HG03135 (cell line): ENCODE results near the gene GPR18.
"Not testable (repeated sequence)": the region's sequence is repeated elsewhere in the genome, so short reads cannot be mapped to it uniquely, and the experiment has no call there.

ENCODE experiments used
- ATAC-seq: cut with Tn5 transposase; IDR thresholded peaks from one replicate; pipeline ENCODE4 v1.9.1; 2021; ENCODE audit warnings: mild to moderate bottlenecking, moderate library complexity; ENCODE audit not compliant: unreplicated experiment

Gene GPR18

DNA sequence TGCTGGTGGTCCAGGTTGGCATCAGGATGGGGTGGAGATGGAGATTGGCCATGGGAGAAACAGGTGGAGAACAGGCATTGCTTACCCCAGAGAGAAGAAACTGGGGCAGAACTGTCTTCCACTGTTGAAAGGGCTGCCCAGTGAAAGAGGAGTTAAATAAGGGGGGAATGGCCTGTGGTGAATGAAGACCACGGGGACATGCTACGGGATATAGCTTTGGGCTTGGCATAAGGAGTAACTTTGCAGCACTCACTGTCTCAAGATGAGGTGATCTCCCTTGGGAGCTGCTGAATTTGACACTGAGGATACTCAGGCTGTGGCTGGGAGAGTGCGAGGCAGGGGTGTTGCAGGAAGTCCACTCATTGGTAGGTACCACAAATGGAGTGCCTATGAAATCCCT is 10.6 kb upstream of the GPR18 start:
- ATAC-seq, result no peak

DNA sequence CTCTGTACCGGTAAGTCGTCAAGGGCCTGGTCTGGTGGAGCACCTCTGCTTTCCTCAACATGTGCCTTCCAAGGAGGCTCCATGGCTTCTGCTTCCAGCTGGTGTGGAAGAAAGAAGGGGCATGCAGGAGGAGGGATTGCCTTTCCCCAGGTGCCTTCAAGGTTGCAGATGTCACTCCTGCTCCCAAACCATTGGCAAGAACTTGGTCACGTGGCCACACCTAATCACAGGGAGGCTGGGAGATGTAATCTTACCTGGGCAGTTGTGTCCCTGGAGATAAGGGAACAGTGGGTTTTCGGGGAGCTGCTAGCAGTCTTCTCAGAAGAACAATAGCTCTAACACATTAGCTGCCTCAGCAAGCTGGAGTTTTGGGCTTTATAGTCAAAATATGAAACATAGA is 9.7 kb upstream of the GPR18 start:
- ATAC-seq, result no peak

DNA sequence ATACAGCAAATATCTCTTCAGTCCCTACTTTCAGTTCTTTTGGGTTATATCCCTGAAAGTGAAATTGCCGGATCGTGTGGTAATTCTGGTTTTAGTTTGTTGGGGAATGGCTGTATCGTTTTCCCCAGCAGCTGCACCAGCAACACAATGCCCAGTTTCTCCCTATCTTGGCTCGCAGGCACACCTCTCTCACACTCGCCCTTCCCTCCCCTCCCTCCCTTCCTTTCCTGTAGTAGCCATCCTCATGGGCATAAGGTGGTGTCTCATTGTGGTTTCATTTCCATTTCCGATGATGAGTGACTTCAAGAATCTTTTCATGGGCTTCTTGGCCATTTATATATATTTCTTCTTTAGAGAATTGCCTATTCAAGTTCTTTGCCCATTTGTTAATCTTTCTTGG is 8.6 kb upstream of the GPR18 start:
- ATAC-seq, result no peak

DNA sequence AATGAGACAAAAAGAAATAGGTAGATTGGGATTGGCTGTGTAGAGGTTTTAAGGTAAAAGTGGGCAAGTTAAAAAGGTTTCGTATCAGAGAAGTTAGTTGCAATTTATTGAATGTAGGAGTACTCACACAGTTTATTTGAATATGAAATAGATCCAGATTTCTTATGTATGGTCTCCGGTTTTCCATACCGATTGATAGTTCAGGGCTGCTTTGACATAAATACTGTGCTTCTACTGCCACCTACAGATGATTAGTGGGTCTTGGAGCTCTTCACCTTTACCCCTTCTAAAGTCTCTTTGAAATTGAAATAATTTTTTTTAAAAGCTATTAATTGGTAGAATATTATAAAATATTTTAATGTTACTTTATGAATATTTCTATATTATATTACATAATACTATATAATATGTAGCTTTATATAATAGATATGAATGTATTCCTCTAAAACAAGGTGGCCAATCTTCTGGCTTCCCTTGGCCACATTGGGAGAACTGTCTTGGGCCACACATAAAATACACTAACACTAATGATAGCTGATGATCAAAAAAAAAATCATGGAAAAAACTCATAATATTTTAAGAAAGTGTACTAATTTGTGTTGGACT is 7.7 kb upstream of the GPR18 start:
- no peak for ATAC-seq

DNA sequence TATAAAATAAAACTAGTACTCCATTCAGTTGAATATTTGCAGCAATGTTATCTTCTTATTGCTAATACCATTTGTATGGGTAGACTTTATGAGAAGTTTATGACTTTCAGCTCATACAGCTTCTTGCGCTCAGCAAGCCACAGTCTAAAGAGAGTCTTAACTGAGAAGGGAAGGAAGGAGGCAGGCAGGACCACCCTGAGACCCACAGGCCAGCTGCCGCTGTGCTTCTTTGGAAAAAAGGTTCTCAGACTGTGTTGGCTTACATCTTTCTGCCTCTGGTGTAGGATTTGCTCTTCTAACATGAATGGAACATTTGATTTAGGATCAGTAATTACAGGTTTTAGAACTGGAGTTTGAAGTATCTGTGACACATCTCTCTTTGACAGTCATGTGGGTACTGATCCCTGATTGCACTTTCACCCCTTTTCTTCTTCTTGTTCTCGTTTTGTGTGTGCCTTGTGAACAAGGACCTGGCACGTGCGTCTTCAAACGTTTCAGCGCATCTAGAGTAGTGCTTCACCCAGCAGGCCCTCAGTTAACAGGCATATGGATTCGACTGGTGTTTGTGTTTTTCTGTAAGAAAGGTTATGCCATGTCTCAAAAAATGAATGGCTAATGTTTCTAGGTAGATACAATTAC is 7.1 kb upstream of the GPR18 start:
- no peak for ATAC-seq

DNA sequence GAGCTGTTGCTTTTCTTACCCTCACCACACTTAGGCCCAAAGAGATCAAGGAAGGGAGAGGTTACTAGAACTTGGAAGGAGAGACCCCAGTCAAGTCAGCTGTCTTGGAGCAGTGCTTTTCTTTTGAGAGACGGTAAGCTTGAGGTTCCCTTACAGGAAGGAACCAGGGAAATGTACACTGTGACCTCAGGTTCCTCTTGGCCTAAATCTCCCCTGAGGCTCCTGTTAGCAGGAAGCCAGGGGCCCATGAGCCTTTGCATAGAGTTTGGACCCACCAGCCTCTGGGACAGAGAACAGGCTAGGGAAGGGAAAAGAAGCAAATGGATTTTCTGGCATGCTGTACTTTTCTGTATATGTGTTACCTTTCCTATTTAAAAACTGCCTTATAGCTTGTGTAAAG is 5.9 kb upstream of the GPR18 start:
- no peak for ATAC-seq

DNA sequence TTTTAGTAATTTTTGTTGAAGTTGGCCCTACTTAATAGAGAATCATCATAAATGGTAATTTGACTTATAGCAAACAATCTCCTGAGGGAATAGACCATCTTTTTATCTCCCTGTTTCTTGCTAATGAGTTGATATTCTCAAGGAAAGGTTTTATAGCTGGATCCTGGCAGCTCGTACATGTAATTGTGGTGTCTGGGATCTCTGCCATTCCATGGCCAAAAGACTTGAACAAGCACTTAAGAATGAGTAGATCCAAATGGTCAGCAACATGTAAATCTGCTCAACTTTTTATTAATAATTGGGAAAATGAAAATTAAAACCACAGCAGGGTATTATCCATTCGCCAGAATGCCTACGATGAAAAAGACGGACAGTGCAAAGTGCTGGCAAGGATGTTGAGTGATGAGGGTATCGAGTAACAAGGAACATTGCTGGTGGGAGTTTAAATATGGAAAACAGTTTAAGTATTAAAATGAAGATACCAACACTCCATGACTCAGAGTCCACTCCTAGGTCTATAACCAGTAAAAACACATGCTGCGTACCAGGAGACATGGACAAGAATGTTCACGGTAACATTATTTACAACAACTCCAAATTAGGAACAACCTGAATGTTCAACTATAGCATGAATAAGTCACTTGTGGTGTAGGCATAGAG is 5.1 kb upstream of the GPR18 start:
- no peak for ATAC-seq

DNA sequence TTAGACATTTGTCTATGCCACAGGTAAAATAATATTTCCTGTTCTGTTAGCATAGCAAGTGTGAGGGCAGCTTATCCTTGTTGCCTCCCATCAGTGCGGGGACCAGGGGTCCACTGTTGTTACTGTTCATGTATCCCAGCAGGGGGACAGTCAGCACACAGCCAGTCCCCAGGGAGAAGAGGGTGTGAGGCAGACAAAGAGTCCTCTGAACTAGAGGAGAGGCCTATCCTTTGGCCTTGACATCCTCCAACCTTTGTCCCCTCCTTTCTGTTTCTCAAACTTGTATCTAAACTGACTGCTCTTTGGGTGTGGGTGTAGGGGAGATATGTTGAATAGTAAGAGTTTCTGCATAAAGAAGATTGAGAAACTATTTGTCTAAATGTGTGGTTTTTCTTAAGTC is 2.9 kb upstream of the GPR18 start:
- ATAC-seq, result no peak

DNA sequence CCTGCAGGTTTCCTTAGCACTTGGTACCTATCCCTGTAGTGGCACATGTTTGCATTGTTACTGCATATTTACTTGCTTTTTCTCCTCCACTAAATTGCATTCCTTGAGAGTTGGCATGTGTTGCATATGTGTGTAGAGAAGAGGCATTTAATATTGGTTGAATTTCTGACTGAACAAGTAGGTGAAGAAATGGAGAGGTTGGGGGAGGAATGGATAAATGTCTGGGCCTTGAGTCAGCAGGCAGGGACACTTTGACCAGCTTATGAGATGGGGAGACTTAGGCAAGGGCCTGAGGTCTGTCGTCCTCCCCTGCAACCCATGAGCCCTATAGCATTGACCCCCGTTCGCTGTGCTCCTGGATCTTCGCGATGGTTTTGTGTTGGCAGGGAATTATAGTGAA is 2.0 kb upstream of the GPR18 start:
- no peak for ATAC-seq

DNA sequence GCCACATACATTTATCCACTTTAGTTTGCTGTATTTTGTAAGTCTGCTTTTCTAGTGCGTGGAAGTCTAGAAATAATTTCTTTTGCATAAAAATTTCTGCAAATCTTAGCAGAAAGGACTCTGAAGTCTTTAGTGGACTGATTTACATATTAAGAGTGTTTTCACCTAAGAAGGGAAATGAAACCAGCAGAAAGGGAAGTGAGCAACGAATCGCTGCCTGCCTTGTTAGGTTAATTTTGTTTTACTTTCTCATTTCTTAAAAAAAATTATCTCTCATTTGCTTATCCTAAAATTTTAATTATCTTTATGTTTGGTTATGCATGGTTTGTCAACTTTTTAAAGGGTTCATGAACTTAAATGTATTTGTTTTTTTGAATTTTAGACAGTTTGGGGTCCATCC is 767 bp upstream of the GPR18 start:
- ATAC-seq, result peak; percentile 64

DNA sequence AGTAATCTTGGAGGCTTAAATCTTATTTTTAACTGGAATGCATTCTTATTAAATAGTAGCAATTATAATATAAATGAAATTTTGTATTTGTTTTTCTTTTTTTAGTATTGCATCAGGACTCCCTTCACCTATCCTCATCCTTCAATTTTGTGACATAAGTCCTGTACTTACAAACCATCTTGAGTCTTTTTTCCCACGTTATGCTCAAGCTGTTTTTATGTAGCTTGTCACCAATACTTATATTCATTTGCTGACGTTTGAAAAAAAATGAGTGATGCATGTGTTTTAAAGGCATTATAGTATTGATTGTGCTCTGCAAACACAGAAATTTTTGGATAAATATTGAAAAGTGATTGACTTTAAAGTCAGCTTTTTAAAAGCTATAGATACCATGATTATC is 888 bp downstream of the GPR18 start:
- ATAC-seq, result no peak

DNA sequence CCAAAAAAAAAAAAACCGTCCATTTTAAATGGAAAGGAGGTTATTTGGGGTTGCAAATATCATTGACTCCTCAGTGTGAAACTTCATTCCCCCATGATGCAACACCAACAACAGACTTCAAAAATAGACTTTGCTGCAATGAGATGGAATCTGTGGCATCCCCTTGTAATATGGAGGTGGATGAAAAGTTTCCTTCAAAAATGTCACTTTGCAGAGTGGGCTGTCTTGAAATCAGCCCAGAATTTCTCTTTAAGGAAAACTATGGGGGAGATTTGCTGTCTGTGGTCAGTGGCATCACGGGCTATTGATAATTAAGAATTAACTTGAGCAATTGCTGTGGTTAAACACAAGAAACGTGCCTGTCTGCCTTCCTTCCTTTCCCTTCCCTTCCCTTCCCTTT is 1.5 kb downstream of the GPR18 start:
- ATAC-seq, result no peak

DNA sequence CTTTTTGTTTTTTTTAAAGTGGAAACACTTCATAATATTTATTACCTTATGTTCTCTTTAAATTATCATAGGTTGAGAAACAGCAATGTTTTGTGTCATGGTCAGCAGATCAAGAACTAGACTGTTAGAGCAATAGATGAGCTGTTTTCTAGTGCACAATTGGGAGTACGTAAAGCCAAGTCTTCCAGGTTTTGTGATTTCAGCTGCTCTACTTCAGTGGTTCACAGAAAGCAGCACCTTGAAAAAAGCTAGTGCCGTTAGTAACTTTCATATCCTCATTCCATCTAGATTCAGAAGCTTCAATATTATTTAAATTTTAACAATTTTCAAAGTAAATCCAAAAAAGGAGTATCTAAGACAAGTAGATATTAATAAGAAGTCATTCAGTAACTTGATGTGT is 1.9 kb downstream of the GPR18 start:
- ATAC-seq, result no peak

DNA sequence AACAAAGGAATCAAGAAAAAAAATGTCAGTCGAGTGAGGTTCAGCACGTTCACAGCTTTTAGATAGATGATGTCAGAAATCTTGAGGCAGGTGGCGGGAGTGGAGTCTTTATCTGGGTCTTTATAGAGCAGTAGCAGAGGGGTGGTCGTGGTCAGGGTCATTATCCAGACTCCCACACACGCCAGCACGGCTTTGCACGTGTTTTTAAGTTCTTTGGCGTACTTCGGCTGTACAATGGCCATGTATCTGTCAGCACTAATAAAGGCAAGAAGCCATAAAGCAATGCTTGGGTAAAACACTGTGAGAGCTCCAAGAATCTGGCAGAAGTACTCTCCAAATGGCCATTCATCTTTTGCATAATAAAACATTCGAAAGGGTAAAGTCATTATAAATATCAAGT is 2.9 kb downstream of the GPR18 start:
- no peak for ATAC-seq

DNA sequence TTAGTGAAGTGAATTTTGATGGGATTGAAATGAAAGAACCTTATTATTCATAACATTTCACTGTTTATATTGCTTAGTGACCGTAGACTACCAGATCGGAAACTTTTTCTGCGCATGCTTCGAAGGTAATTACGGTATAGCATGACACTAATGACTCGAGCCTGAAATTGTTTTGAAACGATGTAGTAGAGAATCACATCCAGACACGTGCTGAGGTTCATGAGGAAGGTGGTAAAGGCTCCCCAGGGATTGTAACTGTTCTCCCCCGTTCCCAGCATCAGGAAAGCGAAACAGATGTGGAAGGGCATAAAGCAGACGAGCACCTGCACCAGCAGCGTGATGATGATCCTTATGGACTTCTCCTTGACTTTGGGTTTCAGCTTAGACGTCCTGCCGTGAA is 3.3 kb downstream of the GPR18 start:
- ATAC-seq, result no peak

DNA sequence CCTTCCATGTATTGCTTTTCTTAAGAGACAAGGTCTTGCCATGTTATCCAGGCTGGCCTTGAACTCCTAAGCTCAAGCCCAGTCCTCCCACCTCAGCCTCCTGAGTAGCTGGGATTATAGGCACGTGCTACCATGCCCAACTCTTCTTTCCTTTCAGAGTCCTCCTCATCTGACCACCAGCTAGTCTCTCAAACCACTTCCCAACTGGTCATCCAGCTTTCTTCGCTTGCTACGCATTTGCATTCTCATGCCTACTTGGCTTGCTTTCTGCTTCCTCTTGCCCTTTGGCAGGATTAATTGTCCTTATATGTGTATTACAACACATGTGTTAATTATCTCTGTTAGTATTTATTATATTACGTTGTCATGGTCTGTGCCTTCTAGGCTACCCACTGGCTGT is 6.3 kb downstream of the GPR18 start:
- no peak for ATAC-seq

DNA sequence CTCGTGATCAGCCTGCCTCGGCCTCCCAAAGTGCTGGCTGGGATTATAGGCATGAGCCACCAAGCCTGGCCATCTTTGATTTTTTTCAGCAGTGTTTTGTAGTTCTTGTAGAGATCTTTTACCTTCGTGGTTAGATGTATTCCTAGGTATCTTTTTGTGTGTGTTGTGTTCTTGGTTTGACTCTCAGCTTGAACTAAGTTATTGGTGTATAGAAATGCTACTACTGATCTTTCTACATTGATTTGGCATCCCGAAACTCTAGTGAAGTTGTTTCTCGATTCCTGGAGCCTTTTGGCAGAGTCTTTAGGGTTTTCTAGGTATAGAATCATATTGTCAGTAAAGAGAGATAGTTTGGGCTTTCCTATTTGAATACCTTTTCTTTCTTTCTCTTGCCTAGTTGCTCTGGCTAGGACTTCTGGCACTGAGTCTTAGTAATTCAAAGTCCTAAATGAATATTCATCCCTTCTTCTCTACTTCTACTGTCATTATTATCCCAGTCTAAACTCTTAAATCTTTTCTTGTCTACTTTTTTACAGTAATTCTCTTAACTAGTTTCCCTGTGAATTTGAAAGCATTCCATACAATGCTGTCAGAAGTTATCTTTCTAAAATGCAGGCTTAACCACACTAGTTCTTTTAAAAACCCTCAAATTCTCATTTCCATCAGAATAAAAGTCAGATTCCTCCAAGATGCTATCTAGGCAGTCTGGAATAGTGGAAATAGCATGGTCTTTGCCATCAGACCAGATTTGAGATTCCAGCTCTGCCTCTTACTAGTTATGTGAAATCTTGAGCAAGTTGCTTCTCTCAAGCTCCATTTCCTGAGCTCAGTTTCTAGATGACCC is 7.0 kb downstream of the GPR18 start:
- no peak for ATAC-seq

DNA sequence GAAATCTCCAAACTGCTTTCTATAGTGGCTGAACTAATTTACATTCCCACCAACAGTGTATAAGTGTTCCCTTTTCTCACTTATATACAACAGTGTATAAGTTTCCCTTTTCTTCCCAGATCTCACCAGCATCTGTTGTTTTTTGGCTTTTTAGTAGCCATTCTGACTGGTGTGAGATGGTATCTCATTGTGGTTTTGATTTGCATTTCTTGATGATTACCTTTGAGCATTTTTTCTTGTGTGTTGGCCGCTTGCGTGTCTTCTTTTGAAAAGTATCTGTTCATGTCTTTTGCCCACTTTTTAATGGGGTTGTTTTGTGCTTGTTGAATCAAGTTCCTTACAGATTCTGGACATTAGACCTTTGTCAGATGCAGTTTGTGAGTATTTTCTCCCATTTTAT is 8.6 kb downstream of the GPR18 start:
- ATAC-seq, result not testable (repeated sequence)

DNA sequence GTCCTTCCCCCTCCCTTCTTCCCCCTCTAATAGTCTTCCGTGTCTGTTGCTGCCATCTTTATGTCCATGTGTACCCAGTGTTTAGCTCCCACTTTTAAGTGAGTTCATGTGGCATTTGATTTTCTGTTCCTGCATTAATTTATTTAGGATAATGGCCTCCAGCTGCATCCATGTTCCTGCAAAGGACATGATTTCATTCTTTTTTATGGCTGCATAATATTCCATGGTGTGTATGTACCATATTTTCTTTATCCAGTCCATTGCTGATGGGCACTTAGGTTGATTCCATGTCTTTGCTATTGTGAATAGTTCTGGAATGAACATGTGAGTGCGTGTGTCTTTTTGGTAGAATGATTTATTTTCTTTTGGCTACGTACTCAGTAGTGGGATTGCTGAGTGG is 9.0 kb downstream of the GPR18 start:
- not testable (repeated sequence) for ATAC-seq

DNA sequence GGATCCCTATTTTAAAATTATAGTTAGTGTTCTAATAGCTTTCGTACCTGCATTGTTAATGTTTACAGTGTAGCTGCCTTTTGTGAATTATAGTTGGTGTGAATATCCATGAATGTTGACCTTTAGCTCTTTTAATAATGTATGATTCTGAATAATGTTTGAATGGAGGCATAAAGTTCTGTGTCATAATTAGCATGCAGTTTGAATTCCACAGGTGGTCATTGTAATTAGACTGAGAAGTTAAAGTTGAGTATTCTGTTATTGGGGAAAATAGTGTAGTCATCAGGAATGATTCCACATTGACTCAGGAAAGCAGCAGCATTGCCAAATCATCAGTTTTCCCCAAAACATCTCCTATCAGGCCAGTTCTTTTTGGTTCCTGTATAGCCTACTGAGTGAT is 12.1 kb downstream of the GPR18 start:
- no peak for ATAC-seq

DNA sequence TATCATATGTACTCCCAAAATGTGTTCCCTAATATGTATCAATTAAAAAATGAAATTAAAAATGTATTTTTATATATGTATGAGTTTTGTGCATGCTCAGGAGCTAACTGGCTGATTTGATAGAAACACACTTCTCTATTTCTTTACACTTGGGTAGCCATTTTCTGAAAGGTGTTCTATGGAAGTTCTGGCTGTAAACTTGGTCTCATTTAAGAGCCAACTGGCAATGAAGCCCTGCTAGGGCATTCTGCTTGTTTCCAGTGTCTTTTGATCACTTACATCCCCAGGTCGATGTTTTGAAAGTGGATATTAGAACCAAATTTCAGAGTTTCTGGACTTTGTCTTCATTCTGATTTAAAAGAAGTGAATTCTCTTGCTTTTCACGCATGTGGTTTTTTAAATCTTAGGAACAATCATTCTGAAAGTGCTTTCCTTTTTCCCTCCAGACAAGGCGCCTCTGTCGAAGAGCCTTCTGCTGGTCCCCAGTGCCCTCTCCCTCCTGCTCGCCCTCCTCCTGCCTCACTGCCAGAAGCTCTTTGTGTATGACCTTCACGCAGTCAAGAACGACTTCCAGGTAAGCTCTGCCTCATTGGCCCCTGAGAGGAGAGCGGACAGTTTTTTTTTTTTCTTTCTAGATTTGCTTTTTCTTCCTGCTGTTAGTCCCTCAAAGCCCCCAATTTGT is 20.1 kb downstream of the GPR18 start:
- peak; percentile 52 for ATAC-seq
